Thyroid gland (tissue), 4 donors: ENCODE data around the gene SHISA3. TPM values are rescaled to one million over a fixed set of nuclear protein-coding genes. Genes with fewer than 3 reads are reported as not detected.
A peak's percentile ranks its signal among the peaks of the same experiment; 100 is the strongest.
"Not testable (repeated sequence)": the region's sequence is repeated elsewhere in the genome, so short reads cannot be mapped to it uniquely, and the experiment has no call there.

Experiments
- DNase-seq, 2 donors: peaks; one replicate each; pipeline ENCODE4 v3.0.0-alpha.2; 2019
- H3K27ac ChIP-seq, 3 donors: fragments of 200-600 bp; sonication (generic); 1 replicate in 2 of 3; 2 replicates in 1 of 3; pipeline ENCODE4 v1.5.1; 2016 to 2019; ENCODE audit warnings: mild to moderate bottlenecking in 1 of 3, moderate library complexity in 1 of 3
- H3K27me3 ChIP-seq: fragments of 200-600 bp; sonication (generic); one replicate; pipeline ENCODE4 v1.5.1; 2019
- H3K36me3 ChIP-seq, 2 donors: fragments of 200-600 bp; sonication (generic); one replicate each; pipeline ENCODE4 v1.5.1; 2016 to 2019
- H3K4me1 ChIP-seq, 2 donors: fragments of 200-600 bp; sonication (generic); one replicate each; pipeline ENCODE4 v1.5.1; 2017 to 2019
- H3K4me3 ChIP-seq, 3 donors: fragments of 200-600 bp; sonication (generic); replicated peaks in 1 of 3; 1 replicate in 2 of 3; 2 replicates in 1 of 3; pipeline ENCODE4 v1.5.1; 2016; ENCODE audit warnings: mild to moderate bottlenecking in 1 of 3
- H3K9me3 ChIP-seq: fragments of 200-600 bp; sonication (generic); one replicate; pipeline ENCODE4 v1.5.1; 2017
- POLR2A ChIP-seq, 2 donors: fragments of 450-650 bp; IDR thresholded peaks; one replicate each; pipeline ENCODE4 v1.6.1; 2017; ENCODE audit warnings: antibody characterized with exemption in 2 of 2, mild to moderate bottlenecking in 2 of 2, moderate library complexity in 1 of 2
- WGBS, 2 donors: methylation state at CpG; one replicate each; pipeline ENCODE4 v1.1.5; 2017; 5-methylcytosine and 5-hydroxymethylcytosine counted together
- intact Hi-C: fragments of 100-400 bp; cut with DNase I; formaldehyde crosslinking; loops from one replicate; pipeline ENCODE4 v1.15.1; 2023
- total RNA-seq, 4 donors: library from RNA; depleted of rRNA; stranded (reverse); fragments of >200 nt; gene quantifications; one replicate each; pipeline ENCODE4 v1.2.3, GENCODE V29; 2016
- TF ChIP-seq, protein P1 (sequence below), 6 experiments: fragments of 200-600 bp in 3 of 6; fragments of 450-650 bp in 3 of 6; sonication (generic) in 3 of 6; IDR thresholded peaks; one replicate each; pipeline ENCODE4 v1.5.1; 2016 to 2019; ENCODE audit warnings: antibody characterized with exemption in 6 of 6, mild to moderate bottlenecking in 2 of 6, inconsistent platforms in 1 of 6, moderate library complexity in 1 of 6

SHISA3 gene
- total RNA-seq, 4 donors from 2014 or later = 3.1 to 5.7 (median 4.0) TPM

DNA sequence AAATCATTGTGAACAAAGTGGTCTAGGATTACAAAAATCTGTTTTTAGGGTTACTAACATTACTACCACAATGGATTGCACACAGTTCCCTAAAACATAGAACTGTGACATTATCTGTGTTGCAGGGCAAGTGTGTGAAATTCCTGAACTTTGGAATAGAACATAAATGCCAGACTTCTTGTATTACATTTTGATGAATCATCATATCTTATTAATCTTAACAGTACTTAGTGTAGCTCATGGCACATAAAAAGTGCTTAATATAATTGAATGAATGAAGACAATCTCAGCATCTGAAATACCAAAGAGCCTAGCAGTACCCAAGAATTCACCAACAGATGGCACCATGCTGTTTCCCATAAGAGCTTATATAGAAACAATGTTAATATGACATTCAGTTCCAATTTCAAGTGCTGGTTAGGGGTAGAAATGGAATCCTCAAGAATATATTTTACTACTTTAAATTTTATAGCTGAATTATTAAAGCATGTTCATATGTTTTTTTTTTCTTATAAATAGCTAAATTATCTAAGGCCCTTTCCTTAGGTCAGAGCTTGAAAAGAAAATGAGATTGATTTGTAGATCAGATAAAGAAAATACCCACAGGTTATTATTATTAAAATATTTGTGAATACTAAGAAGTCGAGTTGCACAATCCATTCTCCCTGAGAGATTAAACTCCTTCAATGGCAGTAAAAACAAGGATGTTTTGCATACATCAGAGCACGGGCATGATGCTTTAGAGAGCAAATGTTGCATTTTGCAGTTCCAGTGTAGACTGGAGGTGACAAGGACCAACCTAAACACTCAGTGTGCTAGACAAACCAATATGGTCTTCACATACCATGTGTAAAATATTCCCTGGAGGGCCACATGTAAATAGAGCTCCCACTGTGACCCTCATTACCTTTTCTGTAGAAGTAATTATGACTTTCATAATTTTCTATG lies 25.7 kb upstream of the SHISA3 start:
- intact Hi-C loops = loop anchor here (5.0 kb wide), 1 partner anchor 151 kb away; no protein-coding TSS in a partner anchor
- no peak for TF ChIP-seq POLR2A (IDR thresholded peaks at IDR 0.05)
- TF ChIP-seq, protein P1, sequence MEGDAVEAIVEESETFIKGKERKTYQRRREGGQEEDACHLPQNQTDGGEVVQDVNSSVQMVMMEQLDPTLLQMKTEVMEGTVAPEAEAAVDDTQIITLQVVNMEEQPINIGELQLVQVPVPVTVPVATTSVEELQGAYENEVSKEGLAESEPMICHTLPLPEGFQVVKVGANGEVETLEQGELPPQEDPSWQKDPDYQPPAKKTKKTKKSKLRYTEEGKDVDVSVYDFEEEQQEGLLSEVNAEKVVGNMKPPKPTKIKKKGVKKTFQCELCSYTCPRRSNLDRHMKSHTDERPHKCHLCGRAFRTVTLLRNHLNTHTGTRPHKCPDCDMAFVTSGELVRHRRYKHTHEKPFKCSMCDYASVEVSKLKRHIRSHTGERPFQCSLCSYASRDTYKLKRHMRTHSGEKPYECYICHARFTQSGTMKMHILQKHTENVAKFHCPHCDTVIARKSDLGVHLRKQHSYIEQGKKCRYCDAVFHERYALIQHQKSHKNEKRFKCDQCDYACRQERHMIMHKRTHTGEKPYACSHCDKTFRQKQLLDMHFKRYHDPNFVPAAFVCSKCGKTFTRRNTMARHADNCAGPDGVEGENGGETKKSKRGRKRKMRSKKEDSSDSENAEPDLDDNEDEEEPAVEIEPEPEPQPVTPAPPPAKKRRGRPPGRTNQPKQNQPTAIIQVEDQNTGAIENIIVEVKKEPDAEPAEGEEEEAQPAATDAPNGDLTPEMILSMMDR (IDR thresholded peaks at IDR 0.05) = peak in 4 of 6 experiments; percentile 34 to 68 (median 62)
- 55 to 60% methylated on average over 2 of the region's 2 CpGs for WGBS, 2 donors
- DNase-seq = peak in 1 of 2 donors; percentile 10
- H3K27me3 ChIP-seq = no peaks in the 10 kb centered on the region
- no peaks in the 10 kb centered on the region for H3K36me3 ChIP-seq
- no peaks in the 10 kb centered on the region for H3K9me3 ChIP-seq
- no peaks in the 10 kb centered on the region for H3K4me1 ChIP-seq
- H3K4me3 ChIP-seq = no peak overlapping the region
- H3K27ac ChIP-seq = no peak overlapping the region

DNA sequence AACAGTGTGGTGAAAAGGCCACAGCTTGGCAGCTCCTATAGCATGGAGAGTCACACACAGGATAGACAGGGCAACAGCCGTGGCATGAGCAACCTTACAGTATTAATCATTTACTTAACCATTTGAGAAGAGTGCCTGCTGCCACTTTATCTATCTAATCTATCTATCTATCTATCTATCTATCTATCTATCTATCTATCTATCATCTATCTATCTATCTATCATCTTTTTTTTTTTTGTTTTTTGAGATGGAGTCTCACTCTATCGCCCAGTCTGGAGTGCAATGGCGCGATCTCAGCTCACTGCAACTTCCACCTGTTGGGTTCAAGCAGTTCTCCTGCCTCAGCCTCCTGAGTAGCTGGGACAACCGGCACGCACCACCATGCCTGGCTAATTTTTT lies 25.0 kb upstream of the SHISA3 start:
- not testable (repeated sequence) for H3K9me3 ChIP-seq, H3K4me1 ChIP-seq, DNase-seq, H3K4me3 ChIP-seq, H3K27ac ChIP-seq, H3K27me3 ChIP-seq, H3K36me3 ChIP-seq
- 93 to 97% methylated on average over 6 of the region's 6 CpGs for WGBS, 2 donors
- intact Hi-C loops = loop anchor here (5.0 kb wide), 1 partner anchor 150 kb away; no protein-coding TSS in a partner anchor

DNA sequence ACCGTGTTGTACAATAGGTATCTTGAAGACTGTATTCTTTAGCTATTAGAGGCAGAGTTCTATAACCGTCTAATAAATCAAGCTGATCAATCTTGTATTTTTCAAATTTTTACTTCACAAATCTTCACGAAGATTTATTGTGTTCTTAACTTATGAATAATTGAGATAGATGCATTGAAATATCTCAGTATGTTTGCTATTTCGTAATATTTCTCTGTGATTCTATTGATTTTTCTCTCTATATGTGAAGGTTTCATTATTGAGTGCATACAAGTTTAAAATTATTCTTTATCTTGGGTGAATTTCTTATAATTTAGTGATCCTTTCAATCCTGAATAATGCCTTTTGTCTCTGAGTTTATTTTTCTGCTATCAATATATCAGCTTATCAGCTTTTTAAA lies 19.8 kb upstream of the SHISA3 start:
- 92 to 95% methylated on average over 4 of the region's 4 CpGs for WGBS, 2 donors
- H3K27ac ChIP-seq = no peak overlapping the region
- intact Hi-C loops = no loop called here
- H3K4me1 ChIP-seq = no peaks in the 10 kb centered on the region
- TF ChIP-seq, protein P1 (IDR thresholded peaks at IDR 0.05) = no peak
- no peak for TF ChIP-seq POLR2A (IDR thresholded peaks at IDR 0.05)
- no peaks in the 10 kb centered on the region for H3K36me3 ChIP-seq
- no peak for DNase-seq
- H3K27me3 ChIP-seq = no peaks in the 10 kb centered on the region
- no peaks in the 10 kb centered on the region for H3K9me3 ChIP-seq
- H3K4me3 ChIP-seq = no peak overlapping the region

DNA sequence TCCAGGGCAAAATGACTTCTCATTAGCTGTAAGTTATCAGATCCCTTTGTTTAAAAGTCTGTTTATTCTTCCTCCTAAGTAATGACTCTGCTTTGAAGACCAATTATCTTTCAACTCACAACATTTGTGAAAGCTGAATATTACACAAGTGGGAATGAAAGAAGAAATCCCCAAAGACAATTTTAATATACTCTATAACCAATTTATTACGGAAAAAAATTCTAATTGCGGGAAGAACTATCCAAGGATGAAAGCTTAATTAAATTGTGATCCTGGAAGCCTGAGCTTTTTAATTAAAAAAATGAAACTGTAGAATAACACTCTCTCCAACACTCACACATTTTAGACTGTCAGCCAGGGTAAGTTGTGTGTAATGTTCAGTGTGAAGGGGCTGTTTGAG lies 15.6 kb upstream of the SHISA3 start:
- Histone ChIP-seq H3K27ac (no peak overlapping the region), H3K4me3 (no peak overlapping the region), H3K9me3 (no peaks in the 10 kb centered on the region), H3K36me3 (no peaks in the 10 kb centered on the region), H3K27me3 (no peaks in the 10 kb centered on the region), H3K4me1 (no peaks in the 10 kb centered on the region)
- 95 to 96% methylated on average over 2 of the region's 2 CpGs for WGBS, 2 donors
- intact Hi-C loops = no loop called here
- TF ChIP-seq POLR2A (IDR thresholded peaks at IDR 0.05) = no peak
- TF ChIP-seq, protein P1 (IDR thresholded peaks at IDR 0.05) = no peak
- no peak for DNase-seq

DNA sequence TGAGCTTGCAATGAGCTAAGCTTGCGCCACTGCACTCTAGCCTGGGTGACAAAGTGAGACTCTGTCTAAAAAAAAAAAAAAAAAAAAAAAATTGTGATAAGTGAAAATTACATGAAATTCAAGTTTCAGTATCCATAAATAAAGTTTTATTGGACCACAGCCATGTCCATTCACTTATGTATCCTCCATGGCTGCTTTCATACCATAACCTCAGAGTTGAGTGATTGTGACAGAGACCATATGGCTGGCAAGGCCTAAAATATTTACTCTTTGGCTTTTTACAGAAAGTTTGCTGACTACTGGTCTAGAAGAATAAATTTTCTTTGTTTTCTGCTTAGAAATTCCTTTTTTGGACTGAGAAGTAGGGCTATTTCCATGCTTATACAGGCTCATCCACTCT lies 11.8 kb upstream of the SHISA3 start:
- H3K9me3 ChIP-seq = no peaks in the 10 kb centered on the region

More for the DNA sequence above, 11.8 kb upstream of the SHISA3 start:
- 96 to 97% methylated on average over 1 of the region's 1 CpG for WGBS, 2 donors
- no peak for DNase-seq
- intact Hi-C loops = no loop called here
- H3K27ac ChIP-seq = no peak overlapping the region
- H3K4me1 ChIP-seq = no peaks in the 10 kb centered on the region
- no peak overlapping the region for H3K4me3 ChIP-seq
- H3K36me3 ChIP-seq = no peaks in the 10 kb centered on the region
- no peak for TF ChIP-seq POLR2A (IDR thresholded peaks at IDR 0.05)
- TF ChIP-seq, protein P1 (IDR thresholded peaks at IDR 0.05) = no peak
- H3K27me3 ChIP-seq = no peaks in the 10 kb centered on the region
